HEK293 (cell line): ENCODE measurements around the gene C9orf43.

Experiments used
- CTCF ChIA-PET: fragments of 350-600 bp; formaldehyde crosslinking; extraction: SDS; loops from one replicate; lab custom pipeline; 2021; ENCODE audit warnings: antibody characterized with exemption; lab: Yijun Ruan, JAX
- POLR2A ChIA-PET: fragments of 300-600 bp; formaldehyde crosslinking; extraction: SDS; loops from one replicate; lab custom pipeline; 2020; ENCODE audit warnings: antibody characterized with exemption, inconsistent platforms; lab: Yijun Ruan, JAX
- H3K27ac ChIP-seq: fragments of 200-500 bp; sonication (Bioruptor generic); 2 replicates; pipeline ENCODE4 v1.5.1; 2014; ENCODE audit warnings: low read depth, low read length, control low read depth, inconsistent platforms; ENCODE audit errors: extremely low read depth
- H3K36me3 ChIP-seq, 2 experiments: fragments of 200-500 bp in 1 of 2; sonication (Bioruptor generic) in 1 of 2; 1 replicate in 1 of 2; 2 replicates in 1 of 2; pipeline ENCODE4 v1.5.1; 2014 to 2017; ENCODE audit warnings: inconsistent platforms in 2 of 2, low read length in 2 of 2; ENCODE audit not compliant: control insufficient read depth in 2 of 2, insufficient read depth in 1 of 2
- H3K4me1 ChIP-seq: fragments of 200-500 bp; sonication (Bioruptor generic); 2 replicates; pipeline ENCODE4 v1.5.1; 2014; ENCODE audit warnings: mild to moderate bottlenecking, low read length, inconsistent platforms; ENCODE audit not compliant: control insufficient read depth, insufficient read depth
- H3K4me3 ChIP-seq: 2 replicates; pipeline ENCODE4 v1.5.1; 2011; ENCODE audit warnings: low read depth, mild to moderate bottlenecking, control low read depth, low read length, moderate library complexity
- H3K9me3 ChIP-seq: fragments of 200-500 bp; sonication (Bioruptor generic); 2 replicates; pipeline ENCODE4 v1.5.1; 2014; ENCODE audit warnings: low read depth, low read length, inconsistent platforms; ENCODE audit not compliant: control insufficient read depth, insufficient read depth
- RBAK ChIP-seq: fragments of 450-650 bp; formaldehyde crosslinking; IDR thresholded peaks from 2 replicates; pipeline ENCODE4 v1.5.1; 2016; ENCODE audit warnings: missing biosample characterization, missing genetic modification characterization
- REPIN1 ChIP-seq: fragments of 450-650 bp; formaldehyde crosslinking; IDR thresholded peaks from 2 replicates; pipeline ENCODE4 v1.5.1; 2017; ENCODE audit warnings: missing biosample characterization, missing genetic modification characterization, low read depth
- REST ChIP-seq: fragments of 450-650 bp; formaldehyde crosslinking; IDR thresholded peaks from 2 replicates; pipeline ENCODE4 v1.5.1; 2016; ENCODE audit warnings: missing biosample characterization, missing genetic modification characterization
- ZBTB21 ChIP-seq: fragments of 450-650 bp; formaldehyde crosslinking; IDR thresholded peaks from 2 replicates; pipeline ENCODE4 v1.5.1; 2017; ENCODE audit warnings: missing biosample characterization, missing genetic modification characterization
- ZEB2 ChIP-seq: fragments of 450-650 bp; formaldehyde crosslinking; IDR thresholded peaks from 2 replicates; pipeline ENCODE4 v1.5.1; 2016; ENCODE audit warnings: missing biosample characterization, missing genetic modification characterization
- ZNF114 ChIP-seq: fragments of 450-650 bp; formaldehyde crosslinking; IDR thresholded peaks from 2 replicates; pipeline ENCODE4 v1.5.0; 2017; ENCODE audit warnings: missing biosample characterization, missing genetic modification characterization
- ZNF221 ChIP-seq: fragments of 450-650 bp; formaldehyde crosslinking; IDR thresholded peaks from 2 replicates; pipeline ENCODE4 v1.5.1; 2017; ENCODE audit warnings: missing biosample characterization, missing genetic modification characterization, borderline replicate concordance
- ZNF335 ChIP-seq: fragments of 450-650 bp; formaldehyde crosslinking; conservative IDR thresholded peaks from 2 replicates; pipeline ENCODE4 v1.5.1; 2016; ENCODE audit warnings: missing biosample characterization, missing genetic modification characterization
- ZNF37A ChIP-seq: fragments of 450-650 bp; IDR thresholded peaks from 2 replicates; pipeline ENCODE4 v1.5.1; 2018; ENCODE audit warnings: missing biosample characterization, missing genetic modification characterization
- ZNF404 ChIP-seq: fragments of 450-650 bp; formaldehyde crosslinking; IDR thresholded peaks from 2 replicates; pipeline ENCODE4 v1.5.1; 2017; ENCODE audit warnings: missing biosample characterization, missing genetic modification characterization
- ZNF514 ChIP-seq: fragments of 450-650 bp; formaldehyde crosslinking; IDR thresholded peaks from 2 replicates; pipeline ENCODE4 v1.5.1; 2016; ENCODE audit warnings: missing biosample characterization, missing genetic modification characterization
- ZNF530 ChIP-seq: fragments of 450-650 bp; formaldehyde crosslinking; IDR thresholded peaks from 2 replicates; pipeline ENCODE4 v1.5.1; 2016; ENCODE audit warnings: low read depth, missing biosample characterization, missing genetic modification characterization
- ZNF596 ChIP-seq: fragments of 450-650 bp; IDR thresholded peaks from 2 replicates; pipeline ENCODE4 v1.5.0; 2018; ENCODE audit warnings: missing biosample characterization, mild to moderate bottlenecking, missing genetic modification characterization, moderate library complexity
- ZNF692 ChIP-seq: fragments of 450-650 bp; formaldehyde crosslinking; IDR thresholded peaks from 2 replicates; pipeline ENCODE4 v1.5.1; 2016; ENCODE audit warnings: missing biosample characterization, missing genetic modification characterization
- ZSCAN18 ChIP-seq: fragments of 450-650 bp; formaldehyde crosslinking; IDR thresholded peaks from 2 replicates; pipeline ENCODE4 v1.5.1; 2016; ENCODE audit warnings: missing biosample characterization, missing genetic modification characterization
- ZSCAN23 ChIP-seq: fragments of 450-650 bp; formaldehyde crosslinking; IDR thresholded peaks from 2 replicates; pipeline ENCODE4 v1.5.1; 2016; ENCODE audit warnings: missing biosample characterization, missing genetic modification characterization
- TF ChIP-seq, protein P1 (sequence below): fragments of 450-650 bp; formaldehyde crosslinking; IDR thresholded peaks from 2 replicates; pipeline ENCODE4 v1.5.0; 2017; ENCODE audit warnings: missing biosample characterization, missing genetic modification characterization, borderline replicate concordance
- TF ChIP-seq, protein P2 (sequence below): fragments of 450-650 bp; formaldehyde crosslinking; IDR thresholded peaks from 2 replicates; pipeline ENCODE4; 2016; ENCODE audit warnings: missing biosample characterization, missing genetic modification characterization
- TF ChIP-seq, protein P3 (sequence below): fragments of 450-650 bp; formaldehyde crosslinking; IDR thresholded peaks from 2 replicates; pipeline ENCODE4 v1.5.1; 2016; ENCODE audit warnings: missing biosample characterization, missing genetic modification characterization

Gene C9orf43

DNA sequence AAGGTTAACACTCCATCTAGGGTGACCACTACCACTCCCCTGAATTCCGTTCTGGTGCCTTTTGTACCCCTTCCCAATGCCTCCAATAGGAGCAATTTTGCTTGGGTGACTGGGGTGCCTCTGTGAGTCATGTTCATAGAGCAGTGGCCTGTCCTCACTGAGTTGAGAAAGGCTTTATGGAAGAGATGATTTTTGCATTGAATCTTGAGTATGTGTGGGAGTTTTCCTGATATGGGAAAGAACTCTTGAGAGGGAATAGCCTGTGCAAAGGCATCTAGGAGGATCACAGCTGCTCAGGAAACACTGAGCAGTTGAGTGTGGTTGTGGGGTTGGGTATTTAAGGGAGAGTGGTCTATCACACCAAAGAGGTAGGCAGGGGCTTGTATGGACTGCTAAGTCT, 16.2 kb downstream of the C9orf43 start:
- H3K27ac ChIP-seq: no peak overlapping the region
- no peaks in the 10 kb centered on the region for H3K36me3 ChIP-seq
- no peak overlapping the region for H3K4me3 ChIP-seq
- CTCF ChIA-PET: interaction anchor here (0.6 to 2.0 kb wide), 3 partner anchors 152 to 231 kb away, joined by 3 to 7 read pairs (median 3); no protein-coding TSS in a partner anchor
- H3K4me1 ChIP-seq: no peaks in the 10 kb centered on the region
- TF ChIP-seq, protein P1, sequence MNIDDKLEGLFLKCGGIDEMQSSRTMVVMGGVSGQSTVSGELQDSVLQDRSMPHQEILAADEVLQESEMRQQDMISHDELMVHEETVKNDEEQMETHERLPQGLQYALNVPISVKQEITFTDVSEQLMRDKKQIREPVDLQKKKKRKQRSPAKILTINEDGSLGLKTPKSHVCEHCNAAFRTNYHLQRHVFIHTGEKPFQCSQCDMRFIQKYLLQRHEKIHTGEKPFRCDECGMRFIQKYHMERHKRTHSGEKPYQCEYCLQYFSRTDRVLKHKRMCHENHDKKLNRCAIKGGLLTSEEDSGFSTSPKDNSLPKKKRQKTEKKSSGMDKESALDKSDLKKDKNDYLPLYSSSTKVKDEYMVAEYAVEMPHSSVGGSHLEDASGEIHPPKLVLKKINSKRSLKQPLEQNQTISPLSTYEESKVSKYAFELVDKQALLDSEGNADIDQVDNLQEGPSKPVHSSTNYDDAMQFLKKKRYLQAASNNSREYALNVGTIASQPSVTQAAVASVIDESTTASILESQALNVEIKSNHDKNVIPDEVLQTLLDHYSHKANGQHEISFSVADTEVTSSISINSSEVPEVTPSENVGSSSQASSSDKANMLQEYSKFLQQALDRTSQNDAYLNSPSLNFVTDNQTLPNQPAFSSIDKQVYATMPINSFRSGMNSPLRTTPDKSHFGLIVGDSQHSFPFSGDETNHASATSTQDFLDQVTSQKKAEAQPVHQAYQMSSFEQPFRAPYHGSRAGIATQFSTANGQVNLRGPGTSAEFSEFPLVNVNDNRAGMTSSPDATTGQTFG (tag by site-specific recombination): no peak
- TF ChIP-seq REPIN1 (tag by site-specific recombination) (no peak), REST (tag by site-specific recombination) (no peak)
- POLR2A ChIA-PET: interaction anchor here (0.6 to 1.3 kb wide), 2 partner anchors 15 to 17 kb away, joined by 4 read pairs; partner anchors contain the start of genes C9orf43 and POLE3
- H3K9me3 ChIP-seq: no peaks in the 10 kb centered on the region

DNA sequence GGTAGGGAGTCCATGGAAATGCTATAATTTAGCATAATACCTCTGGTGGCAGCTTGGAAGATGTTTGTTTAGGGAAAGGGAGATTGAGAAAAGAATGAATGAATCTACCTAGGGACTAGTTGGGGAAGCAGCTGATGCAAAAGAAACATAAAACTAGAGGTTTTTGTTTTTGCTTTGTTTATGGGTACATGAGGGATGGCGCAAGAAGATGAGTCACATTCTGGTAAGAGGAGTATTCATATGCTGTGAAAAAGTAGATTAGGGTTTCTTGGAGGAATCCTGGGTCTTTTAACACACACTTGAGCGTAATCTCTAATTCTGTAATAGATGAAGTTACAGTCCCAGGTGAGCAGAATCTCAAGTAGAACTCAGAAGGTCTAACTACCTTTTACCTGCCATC, 17.1 kb downstream of the C9orf43 start:
- Histone ChIP-seq H3K4me3 (no peak overlapping the region), H3K36me3 (no peaks in the 10 kb centered on the region), H3K27ac (no peak overlapping the region), H3K4me1 (no peaks in the 10 kb centered on the region), H3K9me3 (no peaks in the 10 kb centered on the region)
- POLR2A ChIA-PET: interaction anchor here (0.6 to 1.3 kb wide), 2 partner anchors 16 to 17 kb away, joined by 4 read pairs; partner anchors contain the start of genes C9orf43 and POLE3
- CTCF ChIA-PET: interaction anchor here (0.6 to 2.0 kb wide), 3 partner anchors 153 to 270 kb away, joined by 3 to 7 read pairs (median 3); no protein-coding TSS in a partner anchor
- TF ChIP-seq, protein P2, sequence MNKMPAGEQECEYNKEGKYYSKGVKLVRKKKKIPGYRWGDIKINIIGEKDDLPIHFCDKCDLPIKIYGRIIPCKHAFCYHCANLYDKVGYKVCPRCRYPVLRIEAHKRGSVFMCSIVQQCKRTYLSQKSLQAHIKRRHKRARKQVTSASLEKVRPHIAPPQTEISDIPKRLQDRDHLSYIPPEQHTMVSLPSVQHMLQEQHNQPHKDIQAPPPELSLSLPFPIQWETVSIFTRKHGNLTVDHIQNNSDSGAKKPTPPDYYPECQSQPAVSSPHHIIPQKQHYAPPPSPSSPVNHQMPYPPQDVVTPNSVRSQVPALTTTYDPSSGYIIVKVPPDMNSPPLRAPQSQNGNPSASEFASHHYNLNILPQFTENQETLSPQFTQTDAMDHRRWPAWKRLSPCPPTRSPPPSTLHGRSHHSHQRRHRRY (tag by site-specific recombination): no peak
- TF ChIP-seq ZSCAN23 (tag by site-specific recombination): no peak
- no peak for TF ChIP-seq ZNF37A (tag by site-specific recombination)
- TF ChIP-seq, protein P3, sequence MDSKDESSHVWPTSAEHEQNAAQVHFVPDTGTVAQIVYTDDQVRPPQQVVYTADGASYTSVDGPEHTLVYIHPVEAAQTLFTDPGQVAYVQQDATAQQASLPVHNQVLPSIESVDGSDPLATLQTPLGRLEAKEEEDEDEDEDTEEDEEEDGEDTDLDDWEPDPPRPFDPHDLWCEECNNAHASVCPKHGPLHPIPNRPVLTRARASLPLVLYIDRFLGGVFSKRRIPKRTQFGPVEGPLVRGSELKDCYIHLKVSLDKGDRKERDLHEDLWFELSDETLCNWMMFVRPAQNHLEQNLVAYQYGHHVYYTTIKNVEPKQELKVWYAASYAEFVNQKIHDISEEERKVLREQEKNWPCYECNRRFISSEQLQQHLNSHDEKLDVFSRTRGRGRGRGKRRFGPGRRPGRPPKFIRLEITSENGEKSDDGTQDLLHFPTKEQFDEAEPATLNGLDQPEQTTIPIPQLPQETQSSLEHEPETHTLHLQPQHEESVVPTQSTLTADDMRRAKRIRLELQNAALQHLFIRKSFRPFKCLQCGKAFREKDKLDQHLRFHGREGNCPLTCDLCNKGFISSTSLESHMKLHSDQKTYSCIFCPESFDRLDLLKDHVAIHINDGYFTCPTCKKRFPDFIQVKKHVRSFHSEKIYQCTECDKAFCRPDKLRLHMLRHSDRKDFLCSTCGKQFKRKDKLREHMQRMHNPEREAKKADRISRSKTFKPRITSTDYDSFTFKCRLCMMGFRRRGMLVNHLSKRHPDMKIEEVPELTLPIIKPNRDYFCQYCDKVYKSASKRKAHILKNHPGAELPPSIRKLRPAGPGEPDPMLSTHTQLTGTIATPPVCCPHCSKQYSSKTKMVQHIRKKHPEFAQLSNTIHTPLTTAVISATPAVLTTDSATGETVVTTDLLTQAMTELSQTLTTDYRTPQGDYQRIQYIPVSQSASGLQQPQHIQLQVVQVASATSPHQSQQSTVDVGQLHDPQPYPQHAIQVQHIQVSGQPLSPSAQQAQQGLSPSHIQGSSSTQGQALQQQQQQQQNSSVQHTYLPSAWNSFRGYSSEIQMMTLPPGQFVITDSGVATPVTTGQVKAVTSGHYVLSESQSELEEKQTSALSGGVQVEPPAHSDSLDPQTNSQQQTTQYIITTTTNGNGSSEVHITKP (tag by site-specific recombination): no peak
- TF ChIP-seq ZNF596 (tag by site-specific recombination): no peak
- no peak for TF ChIP-seq ZEB2 (tag by site-specific recombination)
- no peak for TF ChIP-seq ZNF114
- TF ChIP-seq ZNF514 (tag by site-specific recombination): no peak
- TF ChIP-seq ZSCAN18 (tag by site-specific recombination): no peak
- TF ChIP-seq ZNF404 (tag by site-specific recombination): no peak
- no peak for TF ChIP-seq ZNF221 (tag by site-specific recombination)
- no peak for TF ChIP-seq RBAK (tag by site-specific recombination)
- no peak for TF ChIP-seq ZNF335 (tag by site-specific recombination)
- TF ChIP-seq ZBTB21: no peak
- no peak for TF ChIP-seq ZNF692 (tag by site-specific recombination)
- TF ChIP-seq ZNF530 (tag by site-specific recombination): no peak
